HG03060 (cell line): ENCODE results near the gene PLEK.
"Not testable (repeated sequence)": the region's sequence is repeated elsewhere in the genome, so short reads cannot be mapped to it uniquely, and the experiment has no call there.

Source experiments
- ATAC-seq: cut with Tn5 transposase; IDR thresholded peaks from one replicate; pipeline ENCODE4 v1.9.1; 2021; ENCODE audit warnings: low read depth, moderate number of reproducible peaks; ENCODE audit not compliant: unreplicated experiment

The PLEK gene

DNA sequence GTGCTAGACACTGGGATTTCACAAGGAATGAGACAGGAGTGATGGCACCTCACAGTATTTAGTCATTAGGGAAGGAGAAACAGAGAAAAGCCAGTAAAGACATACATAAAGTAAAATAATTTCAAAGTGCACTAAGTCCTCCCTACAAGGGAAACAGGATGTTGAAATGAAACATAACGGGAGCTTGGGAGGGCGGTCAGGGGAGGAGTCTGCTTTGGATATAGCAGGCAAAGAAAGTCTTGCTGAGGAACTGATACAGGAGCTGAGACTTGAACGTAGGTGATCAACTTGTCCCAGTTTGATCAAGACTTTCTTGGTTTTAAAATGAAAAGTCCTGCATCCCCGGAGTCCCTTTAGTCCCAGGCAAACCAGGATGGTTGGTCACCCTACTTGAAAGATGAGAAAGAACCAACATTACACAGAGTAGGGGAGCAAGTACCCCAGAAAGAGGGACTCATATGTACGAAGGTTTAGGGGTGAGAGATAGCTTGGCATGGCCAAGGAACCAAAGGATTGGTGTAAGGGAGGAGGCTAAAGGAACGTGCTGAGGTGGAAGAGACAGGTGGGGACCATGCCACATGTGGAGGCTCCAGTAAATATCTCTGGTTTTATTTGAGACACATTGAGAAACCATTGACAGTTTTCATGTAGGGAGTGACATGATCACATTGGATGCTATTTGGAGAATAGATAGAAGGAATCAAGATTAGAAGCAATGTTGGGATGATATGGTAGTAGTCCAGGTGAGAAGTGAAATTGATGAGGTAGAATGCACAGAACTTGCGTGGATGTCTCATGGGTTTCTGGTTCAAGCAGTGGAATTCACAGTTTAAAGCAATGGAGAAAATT is 73.6 kb downstream of the PLEK start:
- no peak for ATAC-seq

DNA sequence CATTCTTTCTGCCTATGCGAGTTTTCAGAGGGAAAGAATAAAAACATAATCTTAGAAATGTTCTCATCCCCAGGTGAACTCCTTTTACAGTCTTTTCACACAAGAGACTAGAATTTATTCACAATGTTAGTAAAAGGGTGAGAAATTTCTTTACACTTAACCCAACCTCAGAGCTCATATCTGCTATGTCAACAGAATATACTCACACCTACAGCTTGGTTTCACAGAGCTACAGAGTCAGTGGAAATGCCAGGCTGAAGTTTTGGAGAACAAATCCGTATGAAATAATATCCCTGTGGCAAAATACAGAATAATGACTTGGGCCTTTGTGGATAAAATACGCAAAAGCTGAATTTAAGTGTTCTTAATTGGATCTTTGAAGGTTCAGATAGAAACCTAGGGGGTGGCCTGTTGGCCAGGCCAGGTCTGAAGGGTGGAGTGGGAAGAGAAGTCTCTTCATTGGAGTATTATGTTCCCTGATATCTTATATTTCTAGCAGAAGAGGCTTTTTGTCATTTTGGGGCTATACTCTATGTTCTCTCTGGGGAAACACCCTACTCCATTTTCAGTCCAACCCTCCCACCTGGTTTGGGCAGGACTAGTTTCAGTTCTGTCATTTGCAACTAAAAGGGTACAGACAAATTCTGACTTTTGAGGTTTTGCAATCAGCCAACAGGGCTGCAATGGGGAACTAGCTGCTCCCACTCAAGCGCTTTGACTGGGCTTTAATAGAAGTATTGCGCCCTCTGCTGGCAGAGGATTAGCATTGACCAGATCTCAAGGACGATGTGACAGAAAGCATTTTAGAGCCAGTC is 76.3 kb downstream of the PLEK start:
- peak; percentile 99 for ATAC-seq

DNA sequence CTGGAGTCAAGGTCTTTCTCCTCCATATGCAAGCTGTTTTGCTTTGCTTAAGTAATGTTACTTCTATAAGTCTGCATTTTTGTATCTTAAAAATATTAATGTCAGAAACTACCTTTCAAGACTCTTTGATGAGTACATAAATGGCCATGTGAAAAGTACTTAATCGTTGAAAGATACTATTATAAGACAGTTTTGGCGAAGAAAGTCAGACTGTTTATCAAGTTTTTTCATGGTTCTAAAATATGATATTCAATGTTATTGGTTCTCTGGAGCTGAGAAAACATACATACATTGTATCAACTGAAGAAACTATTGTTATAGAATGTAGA is 76.9 kb downstream of the PLEK start:
- ATAC-seq, result no peak

DNA sequence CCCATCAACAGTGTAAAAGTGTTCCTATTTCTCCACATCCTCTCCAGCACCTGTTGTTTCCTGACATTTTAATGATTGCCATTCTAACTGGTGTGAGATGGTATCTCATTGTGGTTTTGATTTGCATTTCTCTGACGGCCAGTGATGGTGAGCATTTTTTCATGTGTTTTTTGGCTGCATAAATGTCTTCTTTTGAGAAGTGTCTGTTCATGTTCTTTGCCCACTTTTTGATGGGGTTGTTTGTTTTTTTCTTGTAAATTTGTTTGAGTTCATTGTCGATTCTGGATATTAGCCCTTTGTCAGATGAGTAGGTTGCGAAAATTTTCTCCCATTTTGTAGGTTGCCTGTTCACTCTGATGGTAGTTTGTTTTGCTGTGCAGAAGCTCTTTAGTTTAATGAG is 81.3 kb downstream of the PLEK start:
- not testable (repeated sequence) for ATAC-seq
